ENCODE data around the gene ZW10.

- TF ChIP-seq, protein P1, sequence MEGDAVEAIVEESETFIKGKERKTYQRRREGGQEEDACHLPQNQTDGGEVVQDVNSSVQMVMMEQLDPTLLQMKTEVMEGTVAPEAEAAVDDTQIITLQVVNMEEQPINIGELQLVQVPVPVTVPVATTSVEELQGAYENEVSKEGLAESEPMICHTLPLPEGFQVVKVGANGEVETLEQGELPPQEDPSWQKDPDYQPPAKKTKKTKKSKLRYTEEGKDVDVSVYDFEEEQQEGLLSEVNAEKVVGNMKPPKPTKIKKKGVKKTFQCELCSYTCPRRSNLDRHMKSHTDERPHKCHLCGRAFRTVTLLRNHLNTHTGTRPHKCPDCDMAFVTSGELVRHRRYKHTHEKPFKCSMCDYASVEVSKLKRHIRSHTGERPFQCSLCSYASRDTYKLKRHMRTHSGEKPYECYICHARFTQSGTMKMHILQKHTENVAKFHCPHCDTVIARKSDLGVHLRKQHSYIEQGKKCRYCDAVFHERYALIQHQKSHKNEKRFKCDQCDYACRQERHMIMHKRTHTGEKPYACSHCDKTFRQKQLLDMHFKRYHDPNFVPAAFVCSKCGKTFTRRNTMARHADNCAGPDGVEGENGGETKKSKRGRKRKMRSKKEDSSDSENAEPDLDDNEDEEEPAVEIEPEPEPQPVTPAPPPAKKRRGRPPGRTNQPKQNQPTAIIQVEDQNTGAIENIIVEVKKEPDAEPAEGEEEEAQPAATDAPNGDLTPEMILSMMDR (conservative IDR thresholded peaks at IDR 0.05): no peak
- no peak for TF ChIP-seq EZH2 (IDR thresholded peaks at IDR 0.05; ENCODE audit: low read depth)
These were observed 89.0 kb downstream of the ZW10 start for GRCh38 chr11:113684496-113684895.

Data from PC-9 (cell line).